ENCODE measurements around the gene SGCA. TPM values are rescaled to one million over a fixed set of nuclear protein-coding genes. Genes with fewer than 3 reads are reported as not detected.

SGCA gene
- total and polyA plus RNA-seq, 2 of the 13 experiments (the other 11 are each of a cell fraction or from before 2014, with no cell fraction given): not detected

DNA sequence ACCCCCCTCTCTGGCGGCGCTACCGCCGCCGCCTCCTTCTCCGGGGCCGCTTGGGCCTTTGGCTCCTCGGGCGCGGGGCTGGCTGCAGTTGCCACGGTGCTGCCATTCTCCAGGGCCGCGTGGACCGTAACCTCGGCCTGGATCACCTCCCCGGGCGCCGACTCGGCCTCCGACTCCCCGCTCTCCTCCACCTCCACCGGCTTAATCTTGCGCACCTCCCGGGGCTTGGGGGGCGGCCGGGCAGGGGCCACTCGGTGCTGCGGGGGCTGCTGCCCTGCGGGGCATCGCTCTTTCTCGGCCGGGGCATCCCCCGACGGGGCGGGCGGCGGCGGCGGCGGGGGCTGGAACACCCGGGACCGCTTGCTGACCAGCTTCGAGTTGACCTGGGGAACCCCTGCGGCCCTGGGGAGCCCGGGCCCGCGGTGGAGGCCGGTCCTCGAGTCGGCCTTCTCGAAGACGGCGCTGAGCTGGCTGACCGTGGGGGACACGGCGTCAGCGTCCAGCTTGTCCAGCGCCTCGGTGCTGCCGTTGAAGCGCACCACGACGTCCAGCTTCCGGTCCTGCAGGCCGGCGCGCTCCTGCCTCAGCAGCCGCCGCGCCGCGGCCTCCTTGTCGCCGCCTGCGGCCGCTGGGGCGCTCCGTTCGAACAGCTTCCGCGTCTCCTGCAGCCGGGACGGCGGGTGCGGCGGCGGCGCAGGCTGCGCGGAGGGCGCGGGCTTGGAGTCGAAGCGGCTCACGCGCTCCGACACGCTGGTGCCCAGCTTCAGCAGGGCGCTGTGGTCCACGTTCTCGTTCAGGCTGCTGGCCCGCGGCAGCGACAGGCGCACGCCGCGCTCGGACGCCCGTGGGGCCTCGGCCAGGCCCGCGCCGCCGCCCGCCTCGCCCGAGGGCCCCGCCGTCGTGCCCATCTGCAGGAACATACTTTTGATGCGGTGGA, 16.1 kb upstream of the SGCA start (continued):
- TF ChIP-seq ZNF382 (CRISPR knock-in tag; IDR thresholded peaks at IDR 0.05; ENCODE audit: borderline replicate concordance) (no peak), ASH2L (IDR thresholded peaks at IDR 0.05; ENCODE audit: insufficient read length, low read depth, low read length) (no peak), SNRNP70 (IDR thresholded peaks at IDR 0.05; ENCODE audit: low read depth, low read length) (no peak), SRF (IDR thresholded peaks at IDR 0.05; ENCODE audit: low read depth, low read length) (no peak), MEIS1 (CRISPR knock-in tag; IDR thresholded peaks at IDR 0.05; ENCODE audit: borderline replicate concordance) (peak; percentile 59; the same call in 1 of the 2 replicates), ZNF329 (CRISPR knock-in tag; IDR thresholded peaks at IDR 0.05; ENCODE audit: low read depth) (peak; percentile 90; the same call in 1 of the 2 replicates), ZNF781 (CRISPR knock-in tag; IDR thresholded peaks at IDR 0.05; ENCODE audit: borderline replicate concordance, not compliant biosample characterization) (no peak), MBNL3 (CRISPR knock-in tag; conservative IDR thresholded peaks at IDR 0.05) (no peak), NCOA2 (CRISPR knock-in tag; IDR thresholded peaks at IDR 0.05) (no peak), ZNF75D (CRISPR knock-in tag; IDR thresholded peaks at IDR 0.05; ENCODE audit: borderline replicate concordance) (no peak), ZNF547 (CRISPR knock-in tag; IDR thresholded peaks at IDR 0.05) (no peak; the same call in 1 of the 2 replicates), BHLHE40 (IDR thresholded peaks at IDR 0.05; ENCODE audit: low read length) (no peak), ZKSCAN1 (IDR thresholded peaks at IDR 0.05; ENCODE audit: low read length) (no peak), HMGA1 (CRISPR knock-in tag; conservative IDR thresholded peaks at IDR 0.05) (no peak)
- TF ChIP-seq, protein P1, sequence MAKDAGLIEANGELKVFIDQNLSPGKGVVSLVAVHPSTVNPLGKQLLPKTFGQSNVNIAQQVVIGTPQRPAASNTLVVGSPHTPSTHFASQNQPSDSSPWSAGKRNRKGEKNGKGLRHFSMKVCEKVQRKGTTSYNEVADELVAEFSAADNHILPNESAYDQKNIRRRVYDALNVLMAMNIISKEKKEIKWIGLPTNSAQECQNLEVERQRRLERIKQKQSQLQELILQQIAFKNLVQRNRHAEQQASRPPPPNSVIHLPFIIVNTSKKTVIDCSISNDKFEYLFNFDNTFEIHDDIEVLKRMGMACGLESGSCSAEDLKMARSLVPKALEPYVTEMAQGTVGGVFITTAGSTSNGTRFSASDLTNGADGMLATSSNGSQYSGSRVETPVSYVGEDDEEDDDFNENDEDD (CRISPR knock-in tag; IDR thresholded peaks at IDR 0.05; ENCODE audit: borderline replicate concordance): peak; percentile 86; the same call in 1 of the 2 replicates
- TF ChIP-seq, protein P2, sequence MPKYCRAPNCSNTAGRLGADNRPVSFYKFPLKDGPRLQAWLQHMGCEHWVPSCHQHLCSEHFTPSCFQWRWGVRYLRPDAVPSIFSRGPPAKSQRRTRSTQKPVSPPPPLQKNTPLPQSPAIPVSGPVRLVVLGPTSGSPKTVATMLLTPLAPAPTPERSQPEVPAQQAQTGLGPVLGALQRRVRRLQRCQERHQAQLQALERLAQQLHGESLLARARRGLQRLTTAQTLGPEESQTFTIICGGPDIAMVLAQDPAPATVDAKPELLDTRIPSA (CRISPR knock-in tag; IDR thresholded peaks at IDR 0.05; ENCODE audit: borderline replicate concordance): no peak
- TF ChIP-seq, protein P3, sequence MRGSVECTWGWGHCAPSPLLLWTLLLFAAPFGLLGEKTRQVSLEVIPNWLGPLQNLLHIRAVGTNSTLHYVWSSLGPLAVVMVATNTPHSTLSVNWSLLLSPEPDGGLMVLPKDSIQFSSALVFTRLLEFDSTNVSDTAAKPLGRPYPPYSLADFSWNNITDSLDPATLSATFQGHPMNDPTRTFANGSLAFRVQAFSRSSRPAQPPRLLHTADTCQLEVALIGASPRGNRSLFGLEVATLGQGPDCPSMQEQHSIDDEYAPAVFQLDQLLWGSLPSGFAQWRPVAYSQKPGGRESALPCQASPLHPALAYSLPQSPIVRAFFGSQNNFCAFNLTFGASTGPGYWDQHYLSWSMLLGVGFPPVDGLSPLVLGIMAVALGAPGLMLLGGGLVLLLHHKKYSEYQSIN (CRISPR knock-in tag; IDR thresholded peaks at IDR 0.05; ENCODE audit: borderline replicate concordance): no peak
- TF ChIP-seq, protein P4, sequence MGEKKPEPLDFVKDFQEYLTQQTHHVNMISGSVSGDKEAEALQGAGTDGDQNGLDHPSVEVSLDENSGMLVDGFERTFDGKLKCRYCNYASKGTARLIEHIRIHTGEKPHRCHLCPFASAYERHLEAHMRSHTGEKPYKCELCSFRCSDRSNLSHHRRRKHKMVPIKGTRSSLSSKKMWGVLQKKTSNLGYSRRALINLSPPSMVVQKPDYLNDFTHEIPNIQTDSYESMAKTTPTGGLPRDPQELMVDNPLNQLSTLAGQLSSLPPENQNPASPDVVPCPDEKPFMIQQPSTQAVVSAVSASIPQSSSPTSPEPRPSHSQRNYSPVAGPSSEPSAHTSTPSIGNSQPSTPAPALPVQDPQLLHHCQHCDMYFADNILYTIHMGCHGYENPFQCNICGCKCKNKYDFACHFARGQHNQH (CRISPR knock-in tag; IDR thresholded peaks at IDR 0.05): 0 out of 2 replicates have a peak, but pooled peaks have one; percentile 4
- TF ChIP-seq, protein P5, sequence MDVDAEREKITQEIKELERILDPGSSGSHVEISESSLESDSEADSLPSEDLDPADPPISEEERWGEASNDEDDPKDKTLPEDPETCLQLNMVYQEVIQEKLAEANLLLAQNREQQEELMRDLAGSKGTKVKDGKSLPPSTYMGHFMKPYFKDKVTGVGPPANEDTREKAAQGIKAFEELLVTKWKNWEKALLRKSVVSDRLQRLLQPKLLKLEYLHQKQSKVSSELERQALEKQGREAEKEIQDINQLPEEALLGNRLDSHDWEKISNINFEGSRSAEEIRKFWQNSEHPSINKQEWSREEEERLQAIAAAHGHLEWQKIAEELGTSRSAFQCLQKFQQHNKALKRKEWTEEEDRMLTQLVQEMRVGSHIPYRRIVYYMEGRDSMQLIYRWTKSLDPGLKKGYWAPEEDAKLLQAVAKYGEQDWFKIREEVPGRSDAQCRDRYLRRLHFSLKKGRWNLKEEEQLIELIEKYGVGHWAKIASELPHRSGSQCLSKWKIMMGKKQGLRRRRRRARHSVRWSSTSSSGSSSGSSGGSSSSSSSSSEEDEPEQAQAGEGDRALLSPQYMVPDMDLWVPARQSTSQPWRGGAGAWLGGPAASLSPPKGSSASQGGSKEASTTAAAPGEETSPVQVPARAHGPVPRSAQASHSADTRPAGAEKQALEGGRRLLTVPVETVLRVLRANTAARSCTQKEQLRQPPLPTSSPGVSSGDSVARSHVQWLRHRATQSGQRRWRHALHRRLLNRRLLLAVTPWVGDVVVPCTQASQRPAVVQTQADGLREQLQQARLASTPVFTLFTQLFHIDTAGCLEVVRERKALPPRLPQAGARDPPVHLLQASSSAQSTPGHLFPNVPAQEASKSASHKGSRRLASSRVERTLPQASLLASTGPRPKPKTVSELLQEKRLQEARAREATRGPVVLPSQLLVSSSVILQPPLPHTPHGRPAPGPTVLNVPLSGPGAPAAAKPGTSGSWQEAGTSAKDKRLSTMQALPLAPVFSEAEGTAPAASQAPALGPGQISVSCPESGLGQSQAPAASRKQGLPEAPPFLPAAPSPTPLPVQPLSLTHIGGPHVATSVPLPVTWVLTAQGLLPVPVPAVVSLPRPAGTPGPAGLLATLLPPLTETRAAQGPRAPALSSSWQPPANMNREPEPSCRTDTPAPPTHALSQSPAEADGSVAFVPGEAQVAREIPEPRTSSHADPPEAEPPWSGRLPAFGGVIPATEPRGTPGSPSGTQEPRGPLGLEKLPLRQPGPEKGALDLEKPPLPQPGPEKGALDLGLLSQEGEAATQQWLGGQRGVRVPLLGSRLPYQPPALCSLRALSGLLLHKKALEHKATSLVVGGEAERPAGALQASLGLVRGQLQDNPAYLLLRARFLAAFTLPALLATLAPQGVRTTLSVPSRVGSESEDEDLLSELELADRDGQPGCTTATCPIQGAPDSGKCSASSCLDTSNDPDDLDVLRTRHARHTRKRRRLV (CRISPR knock-in tag; IDR thresholded peaks at IDR 0.05): no peak
